GM12878 (cell line): ENCODE data around the gene FAM193A. TPM values are rescaled to one million over a fixed set of nuclear protein-coding genes. Genes with fewer than 3 reads are reported as not detected.

Experiments used
- BCL11A ChIP-seq: IDR thresholded peaks from 2 replicates; pipeline ENCODE4 v1.6.1; 2011; ENCODE audit warnings: low read depth, low read length
- CBFB ChIP-seq: IDR thresholded peaks from 2 replicates; pipeline ENCODE4 v1.6.1; 2016; ENCODE audit warnings: antibody characterized with exemption, low read depth
- CBX5 ChIP-seq: sonication (generic); IDR thresholded peaks from 2 replicates; pipeline ENCODE4 v1.6.1; 2016; ENCODE audit warnings: low read depth, moderate library complexity, mild to moderate bottlenecking, inconsistent platforms
- CHD1 ChIP-seq: IDR thresholded peaks from 2 replicates; pipeline ENCODE4 v1.6.1; 2012; ENCODE audit warnings: low read depth, low read length, improper control_type of control experiment
- CHD2 ChIP-seq: IDR thresholded peaks from 2 replicates; pipeline ENCODE4 v1.6.1; 2011; ENCODE audit warnings: low read depth, low read length, improper control_type of control experiment, borderline replicate concordance
- CREB1 ChIP-seq: IDR thresholded peaks from 2 replicates; pipeline ENCODE4 v1.6.1; 2012; ENCODE audit warnings: low read depth, mild to moderate bottlenecking, inconsistent platforms
- GATAD2B ChIP-seq: fragments of 450-650 bp; conservative IDR thresholded peaks from 2 replicates; pipeline ENCODE4 v1.6.1; 2017; ENCODE audit warnings: low read depth, mild to moderate bottlenecking, moderate library complexity
- KDM1A ChIP-seq: fragments of 200-600 bp; sonication (generic); IDR thresholded peaks from 2 replicates; pipeline ENCODE4 v1.6.1; 2016; ENCODE audit warnings: borderline replicate concordance
- MTA3 ChIP-seq: IDR thresholded peaks from 2 replicates; pipeline ENCODE4 v1.6.1; 2012; ENCODE audit warnings: low read length, inconsistent platforms, borderline replicate concordance
- MXI1 ChIP-seq: fragments of 150-350 bp; IDR thresholded peaks from 2 replicates; pipeline ENCODE4 v1.6.1; 2011; ENCODE audit warnings: low read depth, mild to moderate bottlenecking, inconsistent platforms, low read length, improper control_type of control experiment
- NFYA ChIP-seq: IDR thresholded peaks from 2 replicates; pipeline ENCODE4 v1.6.1; 2011; ENCODE audit warnings: low read depth, mild to moderate bottlenecking, low read length, improper control_type of control experiment, borderline replicate concordance
- POLR2AphosphoS5 ChIP-seq: IDR thresholded peaks from 2 replicates; pipeline ENCODE4 v1.6.1; 2011; ENCODE audit warnings: mild to moderate bottlenecking, low read length, inconsistent platforms
- STAT3 ChIP-seq: IDR thresholded peaks from 2 replicates; pipeline ENCODE4 v1.6.1; 2011; ENCODE audit warnings: low read depth, low read length, improper control_type of control experiment
- SUPT20H ChIP-seq: IDR thresholded peaks from 2 replicates; pipeline ENCODE4 v1.6.1; 2011; ENCODE audit warnings: low read depth, mild to moderate bottlenecking, low read length, moderate library complexity, borderline replicate concordance; ENCODE audit not compliant: control insufficient read depth
- YBX1 ChIP-seq: fragments of 450-650 bp; IDR thresholded peaks from 2 replicates; pipeline ENCODE4 v1.6.1; 2016; ENCODE audit warnings: antibody characterized with exemption
- YY1 ChIP-seq: IDR thresholded peaks from 2 replicates; pipeline ENCODE4 v1.6.1; 2011; ENCODE audit warnings: low read depth, mild to moderate bottlenecking, low read length
- ZBED1 ChIP-seq: IDR thresholded peaks from 2 replicates; pipeline ENCODE4 v1.6.1; 2016; ENCODE audit warnings: borderline replicate concordance
- ZNF207 ChIP-seq: fragments of 450-650 bp; IDR thresholded peaks from 2 replicates; pipeline ENCODE4 v1.6.1; 2014; ENCODE audit warnings: antibody characterized with exemption, mild to moderate bottlenecking, borderline replicate concordance
- ZNF384 ChIP-seq: IDR thresholded peaks from 2 replicates; pipeline ENCODE4 v1.6.1; 2012; ENCODE audit warnings: low read depth, mild to moderate bottlenecking, low read length, improper control_type of control experiment, borderline replicate concordance
- polyA plus RNA-seq, 11 experiments: library from polyadenylated mRNA; depleted of rRNA in 4 of 11; unstranded in 6 of 11; stranded (reverse) in 5 of 11; fragments of >200 nt; fragmentation: Nextera tagmentation in 4 of 11; fragmentation: Illumina TruSeq in 1 of 11; extraction: Ambion mirVana in 4 of 11; extraction: Trizol in 1 of 11; gene quantifications; 1 replicate in 1 of 11; 2 replicates in 10 of 11; pipeline versions ENCODE4 v1.2.1 to v1.2.3, GENCODE V29; 2011 to 2016; ENCODE audit warnings: inconsistent platforms in 2 of 11, missing spikeins in 2 of 11, low read depth in 1 of 11
- total RNA-seq, 4 experiments: library from RNA; depleted of rRNA in 3 of 4; stranded (reverse); fragments of >200 nt in 3 of 4; fragmentation: Illumina TruSeq in 1 of 4; extraction: Trizol in 1 of 4; gene quantifications; 2 replicates each; pipeline versions ENCODE4 v1.2.1 to v1.2.3, GENCODE V29; 2013 to 2021
- TF ChIP-seq, protein P1 (sequence below): fragments of 450-650 bp; formaldehyde crosslinking; IDR thresholded peaks from 2 replicates; pipeline ENCODE4 v1.5.0; 2022; ENCODE audit warnings: mild to moderate bottlenecking, missing genetic modification characterization
- TF ChIP-seq, protein P2 (sequence below): fragments of 450-650 bp; IDR thresholded peaks from 2 replicates; pipeline ENCODE4 v1.6.1; 2018; ENCODE audit warnings: mild to moderate bottlenecking, low read depth, moderate library complexity; ENCODE audit not compliant: partially characterized antibody
- TF ChIP-seq, protein P3 (sequence below): IDR thresholded peaks from 2 replicates; pipeline ENCODE4 v1.6.1; 2011; ENCODE audit warnings: low read depth, mild to moderate bottlenecking, low read length, moderate library complexity, borderline replicate concordance; ENCODE audit errors: extremely low read depth
- TF ChIP-seq, protein P4 (sequence below): fragments of 450-650 bp; IDR thresholded peaks from 2 replicates; pipeline ENCODE4 v1.6.1; 2017; ENCODE audit warnings: mild to moderate bottlenecking, low read depth, inconsistent platforms; ENCODE audit not compliant: poor library complexity, severe bottlenecking

Gene FAM193A
- total and polyA plus RNA-seq, 10 of the 15 experiments (the other 5 are each of a cell fraction or from before 2014, with no cell fraction given) = 0.52 to 23.3 (median 7.4) TPM

DNA sequence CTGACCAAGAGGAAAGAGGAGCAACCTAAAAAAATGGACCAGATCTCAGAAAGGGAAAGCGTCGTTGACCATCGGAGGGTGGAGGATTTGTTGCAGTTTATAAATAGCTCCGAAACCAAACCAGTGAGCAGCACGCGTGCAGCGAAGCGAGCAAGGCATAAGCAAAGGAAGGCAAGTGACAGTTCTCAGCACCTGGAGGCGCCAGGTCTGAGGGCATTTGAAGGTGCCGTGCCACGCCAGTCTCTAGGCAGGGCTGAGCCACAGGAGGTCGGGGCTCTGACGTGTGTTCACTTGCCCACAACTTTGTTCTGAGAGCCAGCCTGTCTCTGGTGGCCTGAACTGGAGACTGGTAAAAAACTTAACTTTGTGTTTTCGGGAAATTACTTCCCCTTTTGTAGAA is 160.0 kb downstream of the FAM193A start (continued):
- TF ChIP-seq, protein P1, sequence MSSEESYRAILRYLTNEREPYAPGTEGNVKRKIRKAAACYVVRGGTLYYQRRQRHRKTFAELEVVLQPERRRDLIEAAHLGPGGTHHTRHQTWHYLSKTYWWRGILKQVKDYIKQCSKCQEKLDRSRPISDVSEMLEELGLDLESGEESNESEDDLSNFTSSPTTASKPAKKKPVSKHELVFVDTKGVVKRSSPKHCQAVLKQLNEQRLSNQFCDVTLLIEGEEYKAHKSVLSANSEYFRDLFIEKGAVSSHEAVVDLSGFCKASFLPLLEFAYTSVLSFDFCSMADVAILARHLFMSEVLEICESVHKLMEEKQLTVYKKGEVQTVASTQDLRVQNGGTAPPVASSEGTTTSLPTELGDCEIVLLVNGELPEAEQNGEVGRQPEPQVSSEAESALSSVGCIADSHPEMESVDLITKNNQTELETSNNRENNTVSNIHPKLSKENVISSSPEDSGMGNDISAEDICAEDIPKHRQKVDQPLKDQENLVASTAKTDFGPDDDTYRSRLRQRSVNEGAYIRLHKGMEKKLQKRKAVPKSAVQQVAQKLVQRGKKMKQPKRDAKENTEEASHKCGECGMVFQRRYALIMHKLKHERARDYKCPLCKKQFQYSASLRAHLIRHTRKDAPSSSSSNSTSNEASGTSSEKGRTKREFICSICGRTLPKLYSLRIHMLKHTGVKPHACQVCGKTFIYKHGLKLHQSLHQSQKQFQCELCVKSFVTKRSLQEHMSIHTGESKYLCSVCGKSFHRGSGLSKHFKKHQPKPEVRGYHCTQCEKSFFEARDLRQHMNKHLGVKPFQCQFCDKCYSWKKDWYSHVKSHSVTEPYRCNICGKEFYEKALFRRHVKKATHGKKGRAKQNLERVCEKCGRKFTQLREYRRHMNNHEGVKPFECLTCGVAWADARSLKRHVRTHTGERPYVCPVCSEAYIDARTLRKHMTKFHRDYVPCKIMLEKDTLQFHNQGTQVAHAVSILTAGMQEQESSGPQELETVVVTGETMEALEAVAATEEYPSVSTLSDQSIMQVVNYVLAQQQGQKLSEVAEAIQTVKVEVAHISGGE (CRISPR knock-in tag) = no peak
- TF ChIP-seq CBX5 (peak; percentile 87; the same call in 1 of the 2 replicates), GATAD2B (peak; percentile 88), BCL11A (peak; percentile 81), KDM1A (no peak), MXI1 (peak; percentile 88), STAT3 (no peak), CREB1 (peak; percentile 80), POLR2AphosphoS5 (peak; percentile 55; the same call in 1 of the 2 replicates), ZBED1 (peak; percentile 82; the same call in 1 of the 2 replicates), CBFB (peak; percentile 27; the same call in 1 of the 2 replicates), ZNF384 (peak; percentile 57; the same call in 1 of the 2 replicates), SUPT20H (no peak), CHD2 (peak; percentile 82; the same call in 1 of the 2 replicates), YY1 (peak; percentile 72), NFYA (no peak), YBX1 (no peak), CHD1 (no peak), MTA3 (peak; percentile 82; the same call in 1 of the 2 replicates), ZNF207 (peak; percentile 15; the same call in 1 of the 2 replicates)
- TF ChIP-seq, protein P2, sequence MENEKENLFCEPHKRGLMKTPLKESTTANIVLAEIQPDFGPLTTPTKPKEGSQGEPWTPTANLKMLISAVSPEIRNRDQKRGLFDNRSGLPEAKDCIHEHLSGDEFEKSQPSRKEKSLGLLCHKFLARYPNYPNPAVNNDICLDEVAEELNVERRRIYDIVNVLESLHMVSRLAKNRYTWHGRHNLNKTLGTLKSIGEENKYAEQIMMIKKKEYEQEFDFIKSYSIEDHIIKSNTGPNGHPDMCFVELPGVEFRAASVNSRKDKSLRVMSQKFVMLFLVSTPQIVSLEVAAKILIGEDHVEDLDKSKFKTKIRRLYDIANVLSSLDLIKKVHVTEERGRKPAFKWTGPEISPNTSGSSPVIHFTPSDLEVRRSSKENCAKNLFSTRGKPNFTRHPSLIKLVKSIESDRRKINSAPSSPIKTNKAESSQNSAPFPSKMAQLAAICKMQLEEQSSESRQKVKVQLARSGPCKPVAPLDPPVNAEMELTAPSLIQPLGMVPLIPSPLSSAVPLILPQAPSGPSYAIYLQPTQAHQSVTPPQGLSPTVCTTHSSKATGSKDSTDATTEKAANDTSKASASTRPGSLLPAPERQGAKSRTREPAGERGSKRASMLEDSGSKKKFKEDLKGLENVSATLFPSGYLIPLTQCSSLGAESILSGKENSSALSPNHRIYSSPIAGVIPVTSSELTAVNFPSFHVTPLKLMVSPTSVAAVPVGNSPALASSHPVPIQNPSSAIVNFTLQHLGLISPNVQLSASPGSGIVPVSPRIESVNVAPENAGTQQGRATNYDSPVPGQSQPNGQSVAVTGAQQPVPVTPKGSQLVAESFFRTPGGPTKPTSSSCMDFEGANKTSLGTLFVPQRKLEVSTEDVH = no peak
- TF ChIP-seq, protein P3, sequence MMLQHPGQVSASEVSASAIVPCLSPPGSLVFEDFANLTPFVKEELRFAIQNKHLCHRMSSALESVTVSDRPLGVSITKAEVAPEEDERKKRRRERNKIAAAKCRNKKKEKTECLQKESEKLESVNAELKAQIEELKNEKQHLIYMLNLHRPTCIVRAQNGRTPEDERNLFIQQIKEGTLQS = no peak
- TF ChIP-seq, protein P4, sequence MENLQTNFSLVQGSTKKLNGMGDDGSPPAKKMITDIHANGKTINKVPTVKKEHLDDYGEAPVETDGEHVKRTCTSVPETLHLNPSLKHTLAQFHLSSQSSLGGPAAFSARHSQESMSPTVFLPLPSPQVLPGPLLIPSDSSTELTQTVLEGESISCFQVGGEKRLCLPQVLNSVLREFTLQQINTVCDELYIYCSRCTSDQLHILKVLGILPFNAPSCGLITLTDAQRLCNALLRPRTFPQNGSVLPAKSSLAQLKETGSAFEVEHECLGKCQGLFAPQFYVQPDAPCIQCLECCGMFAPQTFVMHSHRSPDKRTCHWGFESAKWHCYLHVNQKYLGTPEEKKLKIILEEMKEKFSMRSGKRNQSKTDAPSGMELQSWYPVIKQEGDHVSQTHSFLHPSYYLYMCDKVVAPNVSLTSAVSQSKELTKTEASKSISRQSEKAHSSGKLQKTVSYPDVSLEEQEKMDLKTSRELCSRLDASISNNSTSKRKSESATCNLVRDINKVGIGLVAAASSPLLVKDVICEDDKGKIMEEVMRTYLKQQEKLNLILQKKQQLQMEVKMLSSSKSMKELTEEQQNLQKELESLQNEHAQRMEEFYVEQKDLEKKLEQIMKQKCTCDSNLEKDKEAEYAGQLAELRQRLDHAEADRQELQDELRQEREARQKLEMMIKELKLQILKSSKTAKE = peak; percentile 84
